Endothelial cell of umbilical vein (primary cell): ENCODE measurements around the gene RCVRN. TPM values are rescaled to one million over a fixed set of nuclear protein-coding genes. Genes with fewer than 3 reads are reported as not detected.

Source experiments
- BruUV-seq: library from RNA; stranded (reverse); fragments of 400-500 nt; replicated peaks from 2 replicates; lab custom pipeline; 2021; lab: Mats Ljungman, UMichigan
- CTCF ChIA-PET: fragments of 300-600, 350-600 bp; sonication (Branson Sonifier 250); formaldehyde crosslinking; loops from one replicate; lab custom pipeline; 2021; ENCODE audit warnings: antibody characterized with exemption, inconsistent platforms; lab: Charles Lee
- POLR2A ChIA-PET: fragments of 300-600, 350-600 bp; sonication (Branson Sonifier 250); formaldehyde crosslinking; loops from one replicate; lab custom pipeline; 2021; ENCODE audit warnings: antibody characterized with exemption, inconsistent platforms; lab: Charles Lee
- DNase-seq: peaks from one replicate; pipeline ENCODE4 v3.0.0-alpha.2; 2011; ENCODE audit warnings: low read depth, low spot score
- FAIRE-seq: peaks from 2 replicates; lab custom pipeline; 2011; peaks lifted over from hg19 to GRCh38; lab: Jason Lieb, UNC
- H2AFZ ChIP-seq: 2 replicates; pipeline ENCODE4 v1.6.0; 2012; ENCODE audit warnings: low read depth, low read length, control low read depth, inconsistent platforms
- H3K27ac ChIP-seq: 2 replicates; pipeline ENCODE4 v1.5.1; 2011; ENCODE audit warnings: low read depth, mild to moderate bottlenecking, control low read depth, low read length, moderate library complexity; ENCODE audit not compliant: insufficient read depth
- H3K27me3 ChIP-seq, 2 experiments: 2 replicates each; pipeline versions ENCODE4 v1.6.0 to v1.6.1; 2011; ENCODE audit warnings: low read length in 2 of 2, mixed read lengths in 1 of 2; ENCODE audit not compliant: control insufficient read depth in 2 of 2, insufficient read depth in 2 of 2
- H3K36me3 ChIP-seq, 2 experiments: 2 replicates in 1 of 2; 3 replicates in 1 of 2; pipeline ENCODE4 v1.5.1; 2011; ENCODE audit warnings: low read length in 2 of 2, mild to moderate bottlenecking in 1 of 2, moderate library complexity in 1 of 2; ENCODE audit not compliant: control insufficient read depth in 2 of 2, insufficient read depth in 2 of 2; ENCODE audit errors: extremely low read depth in 1 of 2
- H3K4me1 ChIP-seq: 3 replicates; pipeline ENCODE4 v1.5.1; 2011; ENCODE audit warnings: mild to moderate bottlenecking, low read length; ENCODE audit not compliant: control insufficient read depth, insufficient read depth; ENCODE audit errors: extremely low read depth
- H3K4me2 ChIP-seq: 2 replicates; pipeline ENCODE4 v1.6.1; 2011; ENCODE audit warnings: low read length, control low read depth, mixed read lengths; ENCODE audit not compliant: insufficient read depth
- H3K4me3 ChIP-seq, 3 experiments: fragments of 200-600 bp in 1 of 3; sonication (generic), shearing (Covaris generic) in 1 of 3; replicated peaks in 1 of 3; 2 replicates each; pipeline ENCODE4 v1.5.1; 2011 to 2016; ENCODE audit warnings: control low read depth in 3 of 3, low read length in 3 of 3, mild to moderate bottlenecking in 2 of 3, inconsistent platforms in 1 of 3, low read depth in 1 of 3, moderate library complexity in 1 of 3; ENCODE audit not compliant: insufficient read depth in 1 of 3
- H3K79me2 ChIP-seq: 2 replicates; pipeline ENCODE4 v1.6.0; 2012; ENCODE audit warnings: low read length, inconsistent platforms; ENCODE audit not compliant: control insufficient read depth, insufficient read depth
- H3K9ac ChIP-seq: replicated peaks from 2 replicates; pipeline ENCODE3; 2011; ENCODE audit warnings: low read length, control low read depth; ENCODE audit not compliant: insufficient read depth; ENCODE audit errors: extremely low read depth
- H3K9me1 ChIP-seq: replicated peaks from 3 replicates; pipeline ENCODE4 v1.6.0; 2011; ENCODE audit warnings: mild to moderate bottlenecking, low read length; ENCODE audit not compliant: control insufficient read depth, insufficient read depth; ENCODE audit errors: extremely low read depth
- H3K9me3 ChIP-seq: replicated peaks from 2 replicates; pipeline ENCODE4 v1.5.1; 2012; ENCODE audit warnings: low read length, inconsistent platforms; ENCODE audit not compliant: control insufficient read depth, insufficient read depth
- H4K20me1 ChIP-seq: replicated peaks from 2 replicates; pipeline ENCODE3; 2011; ENCODE audit warnings: mild to moderate bottlenecking, low read length; ENCODE audit not compliant: control insufficient read depth, insufficient read depth; ENCODE audit errors: extremely low read depth
- CTCF ChIP-seq, 2 donors: IDR thresholded peaks; 1 replicate in 1 of 2; 2 replicates in 1 of 2; pipeline ENCODE4 v1.5.1; 2011; ENCODE audit warnings: low read length in 2 of 2, mild to moderate bottlenecking in 2 of 2, moderate library complexity in 2 of 2, control low read depth in 1 of 2, inconsistent platforms in 1 of 2, low read depth in 1 of 2; ENCODE audit not compliant: insufficient read depth in 1 of 2; ENCODE audit errors: extremely low read depth in 1 of 2
- EZH2 ChIP-seq: IDR thresholded peaks from 2 replicates; pipeline ENCODE4 v1.6.1; 2012; ENCODE audit warnings: borderline replicate concordance, low read depth, mild to moderate bottlenecking, moderate library complexity, low read length, inconsistent platforms; ENCODE audit not compliant: severe bottlenecking
- FOS ChIP-seq: IDR thresholded peaks from 2 replicates; pipeline ENCODE4 v1.6.1; 2011; ENCODE audit warnings: mild to moderate bottlenecking, low read length, moderate library complexity, borderline replicate concordance; ENCODE audit not compliant: insufficient read depth
- GATA2 ChIP-seq: IDR thresholded peaks from 2 replicates; pipeline ENCODE4 v1.7.0; 2011; ENCODE audit warnings: low read depth, mild to moderate bottlenecking, moderate library complexity, mixed read lengths, low read length; ENCODE audit not compliant: insufficient read length, insufficient read depth
- JUN ChIP-seq: IDR thresholded peaks from 2 replicates; pipeline ENCODE4 v1.6.1; 2011; ENCODE audit warnings: borderline replicate concordance, low read depth; ENCODE audit not compliant: insufficient read length, insufficient read depth
- MAX ChIP-seq: IDR thresholded peaks from 2 replicates; pipeline ENCODE4 v1.6.1; 2011; ENCODE audit not compliant: insufficient read depth, insufficient read length
- MYC ChIP-seq: IDR thresholded peaks from one replicate; pipeline ENCODE4 v1.6.1; 2011; ENCODE audit warnings: mild to moderate bottlenecking, low read depth, low read length
- POLR2A ChIP-seq: IDR thresholded peaks from 2 replicates; pipeline ENCODE4 v1.6.1; 2012; ENCODE audit warnings: low read depth, mild to moderate bottlenecking, control low read depth, low read length
- POLR2AphosphoS5 ChIP-seq: IDR thresholded peaks from 2 replicates; pipeline ENCODE4 v1.6.1; 2012; ENCODE audit warnings: low read depth, mild to moderate bottlenecking, control low read depth, low read length, moderate library complexity; ENCODE audit not compliant: insufficient read depth
- dilution Hi-C: fragments of 300-500 bp; cut with MboI; formaldehyde crosslinking; loops from one replicate; pipeline ENCODE4 v1.15.0; 2019; ENCODE audit warnings: low sequenced_read_pairs; ENCODE audit not compliant: extremely low pct_ligation_motif_present
- intact Hi-C: fragments of 100-400 bp; cut with micrococcal nuclease; formaldehyde crosslinking; loops from one replicate; pipeline ENCODE4 v1.10.0; 2022
- polyA plus RNA-seq, 4 experiments: library from polyadenylated mRNA; depleted of rRNA in 3 of 4; stranded (reverse) in 3 of 4; unstranded in 1 of 4; fragments of >200 nt; gene quantifications; 2 replicates each; pipeline versions ENCODE4 v1.2.1 to v1.2.3, GENCODE V29; 2011 to 2012; ENCODE audit warnings: missing spikeins in 1 of 4
- total RNA-seq: library from RNA; stranded (reverse); gene quantifications from 2 replicates; pipeline ENCODE4 v1.2.3, GENCODE V29; 2021

RCVRN gene
- total and polyA plus RNA-seq, 2 donors (not counting 3 experiments of a cell fraction or from before 2014, with no cell fraction given), result not detected

GRCh38 chr17:9880582-9880999 is 24.5 kb downstream of the RCVRN start:
- Histone ChIP-seq H3K4me2 (no peak overlapping the region), H3K4me3 (no peak overlapping the region), H3K79me2 (no peaks in the 10 kb centered on the region), H3K36me3 (no peaks in the 10 kb centered on the region), H2AFZ (no peak overlapping the region), H3K9ac (no peak overlapping the region), H4K20me1 (no peaks in the 10 kb centered on the region), H3K27me3 (no peaks in the 10 kb centered on the region), H3K4me1 (no peaks in the 10 kb centered on the region), H3K9me1 (no peaks in the 10 kb centered on the region), H3K27ac (no peak overlapping the region), H3K9me3 (peaks cover 8% of the 10 kb centered on the region)
- TF ChIP-seq POLR2A, result no peak
- TF ChIP-seq EZH2, result no peak
- no peak for TF ChIP-seq CTCF (IDR thresholded peaks at IDR 0.05; ENCODE audit: extremely low read depth in 1 of 2, insufficient read depth in 1 of 2, low read depth in 1 of 2, low read length in 2 of 2)
- no peak for TF ChIP-seq FOS
- no peak for TF ChIP-seq POLR2AphosphoS5
- TF ChIP-seq MAX, result no peak
- no peak for TF ChIP-seq GATA2
- no peak for TF ChIP-seq JUN
- no peak for TF ChIP-seq MYC
- ChIA-PET CTCF (no interaction called here), POLR2A (no interaction called here)
- dilution Hi-C loops (no loop called here), intact Hi-C loops (no loop called here)
- DNase-seq, result no peak
- no peak for FAIRE-seq
- no TSS peak for BruUV-seq
